Keratinocyte (primary cell): ENCODE results near the gene PARN.

Source experiments
- CTCF ChIP-seq, 3 experiments: IDR thresholded peaks in 1 of 3; conservative IDR thresholded peaks in 1 of 3; optimal IDR thresholded peaks in 1 of 3; 2 replicates in 2 of 3; 3 replicates in 1 of 3; pipeline versions ENCODE3 to v1.5.1; 2011; ENCODE audit warnings: low read length in 3 of 3, mild to moderate bottlenecking in 3 of 3, moderate library complexity in 2 of 3, control low read depth in 1 of 3, inconsistent platforms in 1 of 3; ENCODE audit not compliant: insufficient read depth in 2 of 3; ENCODE audit errors: extremely low read depth in 1 of 3
- EZH2 ChIP-seq: IDR thresholded peaks from one replicate; pipeline ENCODE4 v1.6.1; 2012; ENCODE audit warnings: inconsistent platforms, mild to moderate bottlenecking, low read length, moderate library complexity

GRCh38 chr16:14427371-14427948 is 202.6 kb downstream of the PARN start:
- TF ChIP-seq CTCF (optimal IDR thresholded peaks at IDR 0.05 in 1 of 3, IDR thresholded peaks at IDR 0.05 in 1 of 3, conservative IDR thresholded peaks at IDR 0.05 in 1 of 3; ENCODE audit: extremely low read depth in 1 of 3, insufficient read depth in 2 of 3, low read length in 3 of 3) (no peak), EZH2 (no peak)
